Duodenal mucosa (tissue), 2 donors: Measurements from ENCODE around the gene SNRNP27.

Experiments
- H3K27ac ChIP-seq: one replicate; pipeline ENCODE4 v1.7.0; 2013; ENCODE audit warnings: low read depth, low read length
- H3K27me3 ChIP-seq, 2 donors: one replicate each; pipeline ENCODE4 v1.7.0; 2013; ENCODE audit warnings: low read length in 2 of 2, control low read depth in 1 of 2; ENCODE audit not compliant: insufficient read depth in 2 of 2, control insufficient read depth in 1 of 2
- H3K36me3 ChIP-seq, 2 donors: one replicate each; pipeline ENCODE4 v1.7.0; 2013; ENCODE audit warnings: low read length in 2 of 2, control low read depth in 1 of 2; ENCODE audit not compliant: insufficient read depth in 2 of 2, control insufficient read depth in 1 of 2
- H3K4me1 ChIP-seq, 2 donors: one replicate each; pipeline ENCODE4 v1.7.0; 2013; ENCODE audit warnings: low read length in 2 of 2, control low read depth in 1 of 2; ENCODE audit not compliant: insufficient read depth in 2 of 2, control insufficient read depth in 1 of 2
- H3K4me3 ChIP-seq, 2 donors: one replicate each; pipeline ENCODE4 v1.7.0; 2013; ENCODE audit warnings: low read length in 2 of 2, low read depth in 1 of 2
- H3K9ac ChIP-seq, 2 donors: one replicate each; pipeline ENCODE4 v1.7.0; 2013; ENCODE audit warnings: low read length in 2 of 2, low read depth in 1 of 2
- H3K9me3 ChIP-seq, 2 donors: one replicate each; pipeline ENCODE4 v1.7.0; 2013; ENCODE audit warnings: low read length in 2 of 2, control low read depth in 1 of 2; ENCODE audit not compliant: control insufficient read depth in 1 of 2

The SNRNP27 gene

DNA sequence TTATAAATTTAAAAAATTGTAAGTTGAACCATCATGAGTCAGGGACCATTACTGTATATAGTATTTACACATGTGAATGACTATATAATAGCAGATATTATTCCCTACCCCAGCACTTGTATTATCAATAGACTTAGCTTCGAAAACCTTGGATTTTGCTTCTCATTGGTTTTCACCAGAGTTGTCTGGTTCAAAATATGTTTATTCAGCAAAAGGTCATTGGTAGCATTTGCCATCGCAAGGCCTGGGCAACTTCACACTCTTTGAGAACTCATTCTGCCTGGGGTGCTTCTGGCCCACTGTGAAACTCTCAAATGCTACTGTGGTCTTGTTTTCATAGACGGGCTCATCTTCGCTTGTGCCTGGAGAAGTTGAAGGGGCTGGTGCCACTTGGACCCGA lies 41.3 kb downstream of the SNRNP27 start:
- Histone ChIP-seq H3K4me3 (no peak overlapping the region), H3K36me3 (peaks cover 26 to 45% of the 10 kb centered on the region in 2 donors), H3K4me1 (peaks cover 16 to 27% of the 10 kb centered on the region in 2 donors), H3K9me3 (no peaks in the 10 kb centered on the region), H3K9ac (no peak overlapping the region), H3K27ac (no peak overlapping the region), H3K27me3 (no peaks in the 10 kb centered on the region)

- Histone ChIP-seq H3K4me1 (peaks cover 20 to 35% of the 10 kb centered on the region in 2 donors), H3K27me3 (no peaks in the 10 kb centered on the region), H3K9ac (no peak overlapping the region), H3K36me3 (peaks cover 41 to 62% of the 10 kb centered on the region in 2 donors), H3K4me3 (no peak overlapping the region), H3K9me3 (no peaks in the 10 kb centered on the region), H3K27ac (no peak overlapping the region)
These were observed 43.1 kb downstream of the SNRNP27 start for GRCh38 chr2:69936906-69937305.

DNA sequence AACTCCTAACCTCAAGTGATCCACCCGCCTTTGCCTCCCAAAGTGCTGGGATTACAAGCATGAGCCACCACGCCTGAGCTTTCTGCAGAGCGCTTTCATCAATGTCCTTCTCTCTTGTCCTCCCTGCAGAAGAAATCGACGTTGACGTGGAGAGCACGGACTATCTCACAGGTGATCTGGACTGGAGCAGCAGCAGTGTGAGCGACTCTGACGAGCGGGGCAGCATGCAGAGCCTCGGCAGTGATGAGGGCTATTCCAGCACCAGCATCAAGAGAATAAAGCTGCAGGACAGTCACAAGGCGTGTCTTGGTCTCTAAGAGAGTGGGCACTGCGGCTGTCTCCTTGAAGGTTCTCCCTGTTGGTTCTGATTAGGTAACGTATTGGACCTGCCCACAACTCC lies 44.2 kb downstream of the SNRNP27 start:
- peaks cover 45 to 72% of the 10 kb centered on the region in 2 donors for H3K36me3 ChIP-seq
- H3K4me1 ChIP-seq = peaks cover 20 to 35% of the 10 kb centered on the region in 2 donors

GRCh38 chr2:69939722-69940121 lies 46.0 kb downstream of the SNRNP27 start:
- no peak overlapping the region for H3K9ac ChIP-seq
- H3K27me3 ChIP-seq = no peaks in the 10 kb centered on the region
- H3K36me3 ChIP-seq = peaks cover 49 to 83% of the 10 kb centered on the region in 2 donors
- no peaks in the 10 kb centered on the region for H3K9me3 ChIP-seq
- no peak overlapping the region for H3K4me3 ChIP-seq
- no peak overlapping the region for H3K27ac ChIP-seq
- peaks cover 4 to 19% of the 10 kb centered on the region in 2 donors for H3K4me1 ChIP-seq

More for the DNA sequence above, 44.2 kb downstream of the SNRNP27 start:
- H3K27ac ChIP-seq = no peak overlapping the region
- H3K9me3 ChIP-seq = no peaks in the 10 kb centered on the region
- no peaks in the 10 kb centered on the region for H3K27me3 ChIP-seq
- no peak overlapping the region for H3K9ac ChIP-seq
- H3K4me3 ChIP-seq = no peak overlapping the region

DNA sequence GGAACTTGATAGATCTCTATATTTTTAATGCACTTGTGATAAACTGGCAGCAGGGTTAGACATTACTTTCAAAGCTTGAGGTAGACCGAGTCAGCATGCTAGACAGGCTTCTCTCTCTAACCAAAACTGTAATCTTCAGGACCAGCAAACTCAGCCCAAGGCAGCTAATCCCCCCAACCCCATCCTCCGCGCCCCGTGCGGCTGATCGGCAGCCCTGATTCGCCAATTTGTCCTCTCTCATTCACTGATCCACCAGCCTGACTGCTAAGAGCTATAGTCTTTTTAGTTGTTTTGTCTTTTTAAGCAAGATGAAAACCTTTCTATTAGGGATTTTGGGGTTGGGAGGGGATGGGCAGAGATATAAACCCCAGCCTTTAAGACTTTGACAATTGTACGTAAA lies 46.9 kb downstream of the SNRNP27 start:
- H3K4me3 ChIP-seq = no peak overlapping the region
- H3K9ac ChIP-seq = no peak overlapping the region
- peaks cover 42 to 73% of the 10 kb centered on the region in 2 donors for H3K36me3 ChIP-seq
- H3K27me3 ChIP-seq = no peaks in the 10 kb centered on the region
- no peaks in the 10 kb centered on the region for H3K9me3 ChIP-seq
- no peak overlapping the region for H3K27ac ChIP-seq
- peaks cover 5 to 19% of the 10 kb centered on the region in 2 donors for H3K4me1 ChIP-seq

DNA sequence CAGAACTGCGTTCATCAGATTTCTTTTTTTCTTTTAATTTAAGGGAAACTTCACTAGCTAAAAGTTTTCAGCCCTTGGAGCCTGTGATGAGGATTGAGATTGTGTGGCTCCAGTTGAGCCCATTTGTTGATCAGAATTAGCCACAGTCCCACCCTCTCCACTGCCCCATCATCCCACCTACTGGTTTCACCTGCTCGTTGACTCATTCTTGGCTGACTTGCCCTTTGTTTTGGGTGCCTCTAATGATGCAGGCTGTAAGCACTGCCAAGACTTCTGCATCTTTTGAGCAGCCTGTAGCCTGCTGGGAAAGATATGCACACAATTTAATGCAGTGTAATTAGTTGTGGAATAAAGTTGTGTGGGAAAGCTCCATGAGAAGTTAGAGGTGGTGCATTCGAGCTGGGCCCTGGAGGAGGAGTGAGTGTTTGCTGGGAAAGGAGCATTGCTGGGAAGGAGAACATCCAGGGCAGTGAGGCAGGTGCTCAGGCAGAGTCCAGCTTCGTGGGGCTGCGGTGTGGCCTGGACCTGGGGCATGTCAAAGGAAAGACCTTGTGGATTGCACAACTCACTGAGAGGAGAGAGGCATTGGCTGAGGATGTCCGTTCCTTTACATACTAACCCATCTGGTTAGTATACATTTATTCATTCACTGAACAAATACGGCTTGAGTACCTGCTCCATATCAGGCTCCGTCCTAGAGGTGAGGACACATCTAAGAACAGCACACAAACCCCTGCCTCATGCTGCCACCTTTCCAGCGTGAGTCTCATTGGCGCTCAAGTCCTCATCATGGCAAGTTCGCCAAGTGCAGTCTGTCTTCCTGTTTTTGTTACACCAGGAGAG lies 49.5 kb downstream of the SNRNP27 start:
- Histone ChIP-seq H3K27ac (no peak overlapping the region), H3K36me3 (peaks cover 31 to 48% of the 10 kb centered on the region in 2 donors), H3K4me3 (no peak overlapping the region), H3K9me3 (no peaks in the 10 kb centered on the region), H3K9ac (no peak overlapping the region), H3K4me1 (peaks cover 15 to 29% of the 10 kb centered on the region in 2 donors), H3K27me3 (no peaks in the 10 kb centered on the region)

- peaks cover 17 to 26% of the 10 kb centered on the region in 2 donors for H3K4me1 ChIP-seq
- no peak overlapping the region for H3K27ac ChIP-seq
- H3K36me3 ChIP-seq = peaks cover 24 to 41% of the 10 kb centered on the region in 2 donors
- no peak overlapping the region for H3K9ac ChIP-seq
- H3K9me3 ChIP-seq = no peaks in the 10 kb centered on the region
- H3K27me3 ChIP-seq = no peaks in the 10 kb centered on the region
- H3K4me3 ChIP-seq = no peak overlapping the region
These were observed 50.2 kb downstream of the SNRNP27 start for GRCh38 chr2:69943843-69944525.

- Histone ChIP-seq H3K36me3 (peaks cover 23 to 39% of the 10 kb centered on the region in 2 donors), H3K27me3 (no peaks in the 10 kb centered on the region), H3K4me3 (no peak overlapping the region), H3K9ac (no peak overlapping the region), H3K27ac (no peak overlapping the region), H3K9me3 (no peaks in the 10 kb centered on the region), H3K4me1 (peaks cover 17 to 20% of the 10 kb centered on the region in 2 donors)
These were observed 51.0 kb downstream of the SNRNP27 start for GRCh38 chr2:69944756-69945155.

DNA sequence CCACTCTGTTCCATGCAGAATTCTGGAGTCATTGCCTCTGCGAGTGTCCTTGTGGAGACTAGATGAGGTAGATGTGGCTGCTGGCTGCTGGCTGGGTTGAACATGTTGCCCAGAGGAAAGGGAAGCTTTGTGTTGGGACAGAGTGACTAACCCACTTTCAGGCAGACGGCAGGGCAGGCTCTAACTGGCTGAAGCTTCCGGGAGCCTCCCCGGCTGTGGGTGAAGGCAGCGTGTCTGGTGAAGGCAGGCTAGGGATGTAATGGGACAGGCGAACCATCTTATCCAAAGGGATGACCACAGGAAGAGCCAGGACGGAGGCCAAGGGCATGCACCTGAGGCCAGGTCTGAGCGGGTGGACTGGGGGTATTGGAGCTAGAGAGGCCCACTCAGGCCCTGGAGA lies 51.7 kb downstream of the SNRNP27 start:
- Histone ChIP-seq H3K9me3 (no peaks in the 10 kb centered on the region), H3K36me3 (peaks cover 20 to 34% of the 10 kb centered on the region in 2 donors), H3K9ac (no peak overlapping the region), H3K27ac (no peak overlapping the region), H3K4me3 (no peak overlapping the region), H3K4me1 (peaks cover 14% of the 10 kb centered on the region in 2 donors), H3K27me3 (no peaks in the 10 kb centered on the region)

DNA sequence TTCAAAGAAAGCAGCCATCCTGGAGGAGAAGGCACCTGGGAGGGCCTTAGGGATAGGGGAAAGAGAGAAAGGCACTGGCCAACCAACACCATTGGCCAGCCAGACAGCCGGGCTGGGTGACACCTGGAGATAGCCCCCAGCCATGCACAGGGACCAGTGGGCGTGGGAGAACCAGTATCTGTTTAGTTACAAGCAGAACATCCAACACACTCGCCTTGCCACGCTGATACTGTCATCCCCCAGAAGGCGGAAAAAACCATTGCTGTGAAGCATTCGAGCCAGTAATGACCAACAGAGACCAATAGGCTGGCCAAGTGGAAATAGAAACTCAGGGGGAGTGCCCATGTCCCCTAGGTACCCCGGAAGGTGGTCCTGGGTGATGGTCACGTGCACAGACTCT lies 52.2 kb downstream of the SNRNP27 start:
- H3K4me1 ChIP-seq = peaks cover 10 to 13% of the 10 kb centered on the region in 2 donors
- no peak overlapping the region for H3K27ac ChIP-seq
- H3K36me3 ChIP-seq = peaks cover 15 to 29% of the 10 kb centered on the region in 2 donors
- H3K4me3 ChIP-seq = no peak overlapping the region
- H3K27me3 ChIP-seq = no peaks in the 10 kb centered on the region
- no peak overlapping the region for H3K9ac ChIP-seq
- H3K9me3 ChIP-seq = no peaks in the 10 kb centered on the region
